A549 treated with CpdA at 1 μM for 4 hours (cell line): ENCODE data around the gene GTF2H1. TPM values are rescaled to one million over a fixed set of nuclear protein-coding genes. Genes with fewer than 3 reads are reported as not detected.

Experiments
- total RNA-seq: library from RNA; stranded (reverse); fragments of 200-300 nt; extraction: Qiagen RNA extraction; gene quantifications from 5 replicates; pipeline ENCODE4 v1.2.3, GENCODE V29; 2022; ENCODE audit warnings: low read depth

The GTF2H1 gene
- 33.1 to 39.9 TPM (median 36.8 TPM) in 5 replicates for total RNA-seq

GRCh38 chr11:18321969-18322711 lies at the start of gene GTF2H1, which contains the start of gene HPS5:
TSS of gene GTF2H1 (plus strand) at chr11:18322567. CDS start at chr11:18333075, 10,508 bp downstream.
TSS of gene HPS5 (minus strand) at chr11:18322140. CDS start at chr11:18317858, 4,282 bp downstream.

DNA sequence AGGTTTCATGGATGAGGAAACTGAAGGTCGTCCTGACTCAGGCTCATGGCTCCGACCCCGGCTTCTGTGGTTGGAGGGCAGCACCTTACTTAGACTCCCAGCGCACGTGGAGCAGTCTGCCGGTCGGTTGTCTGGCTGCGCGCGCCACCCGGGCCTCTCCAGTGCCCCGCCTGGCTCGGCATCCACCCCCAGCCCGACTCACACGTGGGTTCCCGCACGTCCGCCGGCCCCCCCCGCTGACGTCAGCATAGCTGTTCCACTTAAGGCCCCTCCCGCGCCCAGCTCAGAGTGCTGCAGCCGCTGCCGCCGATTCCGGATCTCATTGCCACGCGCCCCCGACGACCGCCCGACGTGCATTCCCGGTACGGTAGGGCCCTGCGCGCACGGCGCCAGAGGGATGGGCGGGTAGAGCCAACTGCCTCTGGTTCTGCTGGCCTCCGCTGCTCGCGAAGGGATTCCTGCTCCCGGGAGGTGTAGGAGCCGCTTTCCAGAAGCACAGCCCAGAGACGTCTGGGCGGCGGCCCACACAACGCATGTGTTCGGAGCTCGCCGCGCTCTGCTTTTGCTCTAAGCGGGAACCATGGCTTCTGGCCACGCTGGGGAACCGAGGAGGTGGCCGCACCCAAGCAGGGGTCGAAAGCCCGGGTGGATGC lies 72.0 kb downstream of the GTF2H1 start, which contains the start of gene LDHA:
TSS of gene LDHA (plus strand) at position 289 of the 653 bp plus-strand sequence. CDS start 2,280 bp downstream, outside the sequence.

Other genes starting within 250 kb of the GTF2H1 start
- gene SAAL1, start 216.5 kb upstream of the GTF2H1 start, total RNA-seq, result 37.1 to 42.3 TPM (median 38.6 TPM) in 5 replicates
- 0.41 TPM in 1 of 5 replicates, not detected in the others for gene MRGPRX3, start 190.0 kb upstream of the GTF2H1 start, total RNA-seq
- not detected in 5 replicates for gene MRGPRX4, start 149.7 kb upstream of the GTF2H1 start, total RNA-seq
- not detected in 5 replicates for gene SAA4, start 85.8 kb upstream of the GTF2H1 start, total RNA-seq
- 0.07 TPM in 1 of 5 replicates, not detected in the others for gene SAA2, start 73.9 kb upstream of the GTF2H1 start, total RNA-seq
- gene SAA1, start 56.3 kb upstream of the GTF2H1 start, total RNA-seq, result 0.30 to 0.59 TPM (median 0.39 TPM) in 3 of 5 replicates, not detected in the others
- gene HPS5, start 427 bp upstream of the GTF2H1 start, total RNA-seq, result 12.9 to 14.3 TPM (median 13.1 TPM) in 5 replicates
- gene LDHA, start 72.0 kb downstream of the GTF2H1 start, total RNA-seq, result 2,235 to 3,232 TPM (median 2,437 TPM) in 5 replicates
- gene LDHC, start 89.8 kb downstream of the GTF2H1 start, total RNA-seq, result 0.06 to 0.28 TPM (median 0.28 TPM) in 3 of 5 replicates, not detected in the others
- not detected in 5 replicates for gene LDHAL6A, start 133.3 kb downstream of the GTF2H1 start, total RNA-seq
- gene TSG101, start 204.4 kb downstream of the GTF2H1 start, total RNA-seq, result 92.9 to 113 TPM (median 97.6 TPM) in 5 replicates